ENCODE data around the gene CELSR1.

The CELSR1 gene

GRCh38 chr22:46363611-46364321 is 173.7 kb downstream of the CELSR1 start:
- no peaks in the 10 kb centered on the region for H3K9me3 ChIP-seq
- no peak overlapping the region for H3K9ac ChIP-seq
- H3K4me3 ChIP-seq, result no peak overlapping the region
- H3K4me2 ChIP-seq, result peak overlapping the region; percentile 89
- peaks cover 88% of the 10 kb centered on the region for H4K20me1 ChIP-seq
- peaks cover 13% of the 10 kb centered on the region; the same call in 1 of the 2 replicates for H3K36me3 ChIP-seq
- no peak overlapping the region for H3K27ac ChIP-seq
- no peak for TF ChIP-seq Cebpa-rat (IDR thresholded peaks at IDR 0.05)
- H3K27me3 ChIP-seq, result peaks cover 59% of the 10 kb centered on the region
- H3K4me1 ChIP-seq, result peaks cover 64% of the 10 kb centered on the region

- TF ChIP-seq Cebpa-rat (IDR thresholded peaks at IDR 0.05), result no peak
- H3K27ac ChIP-seq, result no peak overlapping the region
- no peak overlapping the region for H3K4me3 ChIP-seq
- H3K9me3 ChIP-seq, result no peaks in the 10 kb centered on the region
- peaks cover 65% of the 10 kb centered on the region for H3K4me1 ChIP-seq
- H4K20me1 ChIP-seq, result peaks cover 91% of the 10 kb centered on the region
- H3K4me2 ChIP-seq, result peak overlapping the region; percentile 89
- H3K36me3 ChIP-seq, result peaks cover 21% of the 10 kb centered on the region
- peaks cover 55% of the 10 kb centered on the region for H3K27me3 ChIP-seq
- no peak overlapping the region for H3K9ac ChIP-seq
These were observed 174.4 kb downstream of the CELSR1 start for GRCh38 chr22:46362934-46363515.

- H4K20me1 ChIP-seq, result peaks cover 91% of the 10 kb centered on the region
- no peak overlapping the region for H3K4me3 ChIP-seq
- peaks cover 49% of the 10 kb centered on the region for H3K27me3 ChIP-seq
- H3K9me3 ChIP-seq, result no peaks in the 10 kb centered on the region
- no peak overlapping the region for H3K27ac ChIP-seq
- H3K36me3 ChIP-seq, result peaks cover 26% of the 10 kb centered on the region
- H3K9ac ChIP-seq, result no peak overlapping the region
- H3K4me2 ChIP-seq, result peak overlapping the region; percentile 89
- H3K4me1 ChIP-seq, result peaks cover 64% of the 10 kb centered on the region
- no peak for TF ChIP-seq Cebpa-rat (IDR thresholded peaks at IDR 0.05)
These were observed 175.1 kb downstream of the CELSR1 start for GRCh38 chr22:46362203-46362933.

- Histone ChIP-seq H4K20me1 (peaks cover 91% of the 10 kb centered on the region), H3K36me3 (peaks cover 32% of the 10 kb centered on the region), H3K9ac (no peak overlapping the region), H3K27ac (no peak overlapping the region), H3K4me1 (peaks cover 64% of the 10 kb centered on the region), H3K4me2 (peak overlapping the region; percentile 89), H3K9me3 (no peaks in the 10 kb centered on the region), H3K4me3 (no peak overlapping the region), H3K27me3 (peaks cover 43% of the 10 kb centered on the region)
- no peak for TF ChIP-seq Cebpa-rat (IDR thresholded peaks at IDR 0.05)
These were observed 175.6 kb downstream of the CELSR1 start for GRCh38 chr22:46361826-46362202.

GRCh38 chr22:46360891-46361290 is 176.5 kb downstream of the CELSR1 start:
- Histone ChIP-seq H3K9ac (no peak overlapping the region), H3K4me2 (no peak overlapping the region), H3K27ac (no peak overlapping the region), H4K20me1 (peaks cover 94% of the 10 kb centered on the region), H3K4me1 (peaks cover 66% of the 10 kb centered on the region), H3K9me3 (no peaks in the 10 kb centered on the region), H3K36me3 (peaks cover 36% of the 10 kb centered on the region), H3K27me3 (peaks cover 37% of the 10 kb centered on the region), H3K4me3 (no peak overlapping the region)
- no peak for TF ChIP-seq Cebpa-rat (IDR thresholded peaks at IDR 0.05)

GRCh38 chr22:46360097-46360496 is 177.3 kb downstream of the CELSR1 start:
- no peak overlapping the region for H3K9ac ChIP-seq
- no peak overlapping the region for H3K4me3 ChIP-seq
- H3K27ac ChIP-seq, result no peak overlapping the region
- no peak for TF ChIP-seq Cebpa-rat (IDR thresholded peaks at IDR 0.05)
- peaks cover 38% of the 10 kb centered on the region for H3K36me3 ChIP-seq
- peaks cover 32% of the 10 kb centered on the region for H3K27me3 ChIP-seq
- peaks cover 97% of the 10 kb centered on the region for H4K20me1 ChIP-seq
- H3K9me3 ChIP-seq, result no peaks in the 10 kb centered on the region
- peaks cover 69% of the 10 kb centered on the region for H3K4me1 ChIP-seq
- no peak overlapping the region for H3K4me2 ChIP-seq

- Histone ChIP-seq H3K36me3 (peaks cover 46% of the 10 kb centered on the region), H3K27ac (no peak overlapping the region), H3K4me1 (peaks cover 69% of the 10 kb centered on the region), H3K9me3 (no peaks in the 10 kb centered on the region), H3K4me2 (no peak overlapping the region), H3K9ac (no peak overlapping the region), H3K27me3 (peaks cover 26% of the 10 kb centered on the region), H4K20me1 (peaks cover 97% of the 10 kb centered on the region), H3K4me3 (no peak overlapping the region)
- no peak for TF ChIP-seq Cebpa-rat (IDR thresholded peaks at IDR 0.05)
These were observed 178.1 kb downstream of the CELSR1 start for GRCh38 chr22:46359362-46359761.

- Histone ChIP-seq H3K4me3 (no peak overlapping the region), H4K20me1 (peaks cover 97% of the 10 kb centered on the region), H3K27me3 (peaks cover 20% of the 10 kb centered on the region), H3K9me3 (no peaks in the 10 kb centered on the region), H3K4me2 (no peak overlapping the region), H3K27ac (no peak overlapping the region), H3K9ac (no peak overlapping the region), H3K4me1 (peaks cover 69% of the 10 kb centered on the region), H3K36me3 (peaks cover 52% of the 10 kb centered on the region)
- TF ChIP-seq Cebpa-rat (IDR thresholded peaks at IDR 0.05), result no peak
These were observed 178.7 kb downstream of the CELSR1 start for GRCh38 chr22:46358766-46359165.

GRCh38 chr22:46357711-46358520 is 179.5 kb downstream of the CELSR1 start:
- Histone ChIP-seq H3K27ac (no peak overlapping the region), H3K9ac (no peak overlapping the region), H3K9me3 (no peaks in the 10 kb centered on the region), H3K4me3 (no peak overlapping the region), H3K4me1 (peaks cover 69% of the 10 kb centered on the region), H3K36me3 (peaks cover 55% of the 10 kb centered on the region), H4K20me1 (peaks cover 97% of the 10 kb centered on the region), H3K27me3 (peaks cover 12% of the 10 kb centered on the region; the same call in 1 of the 2 replicates), H3K4me2 (peak overlapping the region; percentile 98; the same call in 1 of the 2 replicates)
- TF ChIP-seq Cebpa-rat (IDR thresholded peaks at IDR 0.05), result no peak

Measured in BLaER1 (cell line).